ENCODE data around the gene INPP5A. TPM values are rescaled to one million over a fixed set of nuclear protein-coding genes. Genes with fewer than 3 reads are reported as not detected.

Gene INPP5A
- total RNA-seq, 2 donors from 2014 or later: 20.7 to 26.7 TPM

DNA sequence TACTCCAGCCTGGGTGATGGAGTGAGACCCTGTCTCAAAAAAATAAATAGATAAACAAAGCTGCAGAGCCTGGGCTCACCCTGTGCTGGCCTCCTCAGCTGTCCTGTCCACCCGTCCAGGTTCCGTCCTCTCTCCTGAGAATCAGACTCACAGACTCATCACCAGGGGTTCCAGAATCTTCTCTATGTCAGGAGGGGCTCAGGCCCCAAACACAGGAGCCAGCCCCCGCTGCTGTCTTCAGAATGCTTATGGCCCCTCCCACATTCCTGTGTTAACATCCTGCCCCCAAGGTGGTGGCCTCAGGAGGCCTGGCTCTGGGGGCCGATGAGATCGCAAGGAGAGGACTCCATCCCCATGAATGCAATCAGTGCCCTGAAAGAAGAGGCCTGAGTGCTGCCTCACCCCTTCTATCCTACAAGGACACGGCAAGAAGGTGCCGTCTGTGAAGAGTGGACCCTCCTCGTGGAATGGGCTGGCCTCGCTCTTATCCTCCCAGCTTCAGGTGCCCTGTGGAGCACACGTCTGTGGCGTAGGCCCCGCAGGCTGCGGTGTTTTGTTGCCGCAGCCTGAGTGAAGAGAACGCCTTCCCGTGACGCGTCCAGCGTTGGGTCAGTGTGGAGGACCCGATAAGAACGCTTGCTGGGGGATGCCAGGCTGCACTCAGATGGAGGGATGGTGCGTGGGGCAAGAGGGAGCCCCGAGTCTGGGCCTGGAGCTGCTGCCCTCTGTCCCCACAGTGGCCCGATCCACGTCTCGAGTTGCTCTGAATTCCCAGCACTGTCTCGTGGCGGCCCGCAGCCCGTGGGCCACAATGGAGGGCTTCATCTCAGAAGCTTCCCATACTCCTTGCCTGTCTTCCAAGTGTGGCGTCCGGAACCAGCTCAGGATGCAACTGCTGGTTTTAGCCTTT is 77.1 kb downstream of the INPP5A start:
- H3K9me3 Mint-ChIP-seq: peaks cover 15% of the 10 kb centered on the region
- no peak overlapping the region for H3K9ac ChIP-seq (ENCODE audit: extremely low read depth, low read length, poor library complexity, severe bottlenecking)
- H3K36me3 ChIP-seq (ENCODE audit: control insufficient read depth, insufficient read depth, low read length): no peaks in the 10 kb centered on the region
- DNase-seq: no peak
- peaks cover 12% of the 10 kb centered on the region for H3K27me3 Mint-ChIP-seq (ENCODE audit: insufficient read depth)
- no peaks in the 10 kb centered on the region for H3K27me3 ChIP-seq (ENCODE audit: control insufficient read depth, insufficient read depth, low read length, poor library complexity, severe bottlenecking)
- 95 to 98% methylated on average over 19 to 32 of the region's 32 CpGs for WGBS, 2 experiments (ENCODE audit: insufficient coverage in 1 of 2, insufficient read length in 1 of 2)
- H3K4me1 Mint-ChIP-seq: peaks cover 2% of the 10 kb centered on the region
- H3K36me3 Mint-ChIP-seq (ENCODE audit: low read depth): peaks cover 28% of the 10 kb centered on the region
- no peak overlapping the region for H3K4me3 Mint-ChIP-seq
- H3K27ac ChIP-seq (ENCODE audit: low read depth, low read length): no peak overlapping the region
- no peak overlapping the region for H3K4me3 ChIP-seq (ENCODE audit: low read length)
- TF ChIP-seq, protein P1, sequence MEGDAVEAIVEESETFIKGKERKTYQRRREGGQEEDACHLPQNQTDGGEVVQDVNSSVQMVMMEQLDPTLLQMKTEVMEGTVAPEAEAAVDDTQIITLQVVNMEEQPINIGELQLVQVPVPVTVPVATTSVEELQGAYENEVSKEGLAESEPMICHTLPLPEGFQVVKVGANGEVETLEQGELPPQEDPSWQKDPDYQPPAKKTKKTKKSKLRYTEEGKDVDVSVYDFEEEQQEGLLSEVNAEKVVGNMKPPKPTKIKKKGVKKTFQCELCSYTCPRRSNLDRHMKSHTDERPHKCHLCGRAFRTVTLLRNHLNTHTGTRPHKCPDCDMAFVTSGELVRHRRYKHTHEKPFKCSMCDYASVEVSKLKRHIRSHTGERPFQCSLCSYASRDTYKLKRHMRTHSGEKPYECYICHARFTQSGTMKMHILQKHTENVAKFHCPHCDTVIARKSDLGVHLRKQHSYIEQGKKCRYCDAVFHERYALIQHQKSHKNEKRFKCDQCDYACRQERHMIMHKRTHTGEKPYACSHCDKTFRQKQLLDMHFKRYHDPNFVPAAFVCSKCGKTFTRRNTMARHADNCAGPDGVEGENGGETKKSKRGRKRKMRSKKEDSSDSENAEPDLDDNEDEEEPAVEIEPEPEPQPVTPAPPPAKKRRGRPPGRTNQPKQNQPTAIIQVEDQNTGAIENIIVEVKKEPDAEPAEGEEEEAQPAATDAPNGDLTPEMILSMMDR (conservative IDR thresholded peaks at IDR 0.05): no peak
- no peak overlapping the region for H3K27ac Mint-ChIP-seq
- no peaks in the 10 kb centered on the region for H3K4me1 ChIP-seq (ENCODE audit: control insufficient read depth, insufficient read depth, low read length)
- peaks cover 16% of the 10 kb centered on the region for H3K9me3 ChIP-seq (ENCODE audit: control insufficient read depth, low read length)

DNA sequence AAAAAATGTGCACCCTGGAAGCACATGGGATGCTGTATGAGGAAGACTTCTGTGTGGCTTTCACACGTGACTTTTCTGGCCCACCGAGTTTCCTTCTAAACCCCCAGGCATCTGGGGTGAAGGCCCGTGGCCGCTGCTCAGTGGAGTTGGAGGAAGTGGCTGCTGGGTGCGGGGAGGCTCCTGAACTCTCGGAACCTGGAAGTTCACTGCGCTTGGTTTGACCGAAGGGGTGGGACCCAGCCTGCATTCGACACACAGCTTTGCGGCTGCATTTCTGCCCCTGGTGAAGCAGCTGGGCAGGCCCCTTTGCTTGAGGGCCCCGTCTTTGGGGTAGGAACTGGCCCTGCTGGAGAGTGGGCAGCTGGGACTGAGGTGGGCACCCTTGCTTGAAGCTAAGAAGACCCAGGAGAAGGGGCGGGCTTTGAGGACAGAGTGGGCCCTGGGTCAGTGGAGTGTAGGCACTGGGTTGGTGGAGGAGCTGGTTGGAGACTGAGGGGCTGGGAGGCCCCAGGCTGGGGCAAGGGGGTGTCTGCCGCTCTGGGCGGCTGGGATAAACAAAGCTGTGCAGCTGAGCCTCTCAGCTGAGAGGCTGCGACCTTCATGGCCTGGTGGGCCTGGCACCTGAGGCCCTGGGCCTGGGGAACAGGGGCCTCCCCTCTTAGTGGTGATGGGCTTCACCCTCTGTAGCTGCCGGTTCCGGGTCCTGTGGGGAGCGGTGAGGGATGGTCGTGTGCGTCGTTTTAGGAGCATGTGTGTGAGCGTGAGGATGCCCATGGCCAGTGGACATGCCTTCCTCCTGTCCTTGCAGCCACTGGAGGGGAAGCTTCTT is 78.0 kb downstream of the INPP5A start:
- Histone ChIP-seq H3K36me3 (ENCODE audit: control insufficient read depth, insufficient read depth, low read length) (no peaks in the 10 kb centered on the region), H3K9me3 (ENCODE audit: control insufficient read depth, low read length) (peaks cover 22% of the 10 kb centered on the region), H3K27me3 (ENCODE audit: control insufficient read depth, insufficient read depth, low read length, poor library complexity, severe bottlenecking) (no peaks in the 10 kb centered on the region), H3K9ac (ENCODE audit: extremely low read depth, low read length, poor library complexity, severe bottlenecking) (no peak overlapping the region), H3K4me3 (ENCODE audit: low read length) (no peak overlapping the region), H3K4me1 (ENCODE audit: control insufficient read depth, insufficient read depth, low read length) (no peaks in the 10 kb centered on the region), H3K27ac (ENCODE audit: low read depth, low read length) (no peak overlapping the region)
- 93 to 95% methylated on average over 18 to 22 of the region's 22 CpGs for WGBS, 2 experiments (ENCODE audit: insufficient coverage in 1 of 2, insufficient read length in 1 of 2)
- Mint-ChIP-seq H3K4me3 (no peak overlapping the region), H3K27ac (no peak overlapping the region), H3K36me3 (ENCODE audit: low read depth) (peaks cover 32% of the 10 kb centered on the region), H3K27me3 (ENCODE audit: insufficient read depth) (peaks cover 15% of the 10 kb centered on the region), H3K4me1 (peaks cover 2% of the 10 kb centered on the region), H3K9me3 (peaks cover 23% of the 10 kb centered on the region)
- DNase-seq: no peak
- TF ChIP-seq, protein P1 (conservative IDR thresholded peaks at IDR 0.05): no peak

DNA sequence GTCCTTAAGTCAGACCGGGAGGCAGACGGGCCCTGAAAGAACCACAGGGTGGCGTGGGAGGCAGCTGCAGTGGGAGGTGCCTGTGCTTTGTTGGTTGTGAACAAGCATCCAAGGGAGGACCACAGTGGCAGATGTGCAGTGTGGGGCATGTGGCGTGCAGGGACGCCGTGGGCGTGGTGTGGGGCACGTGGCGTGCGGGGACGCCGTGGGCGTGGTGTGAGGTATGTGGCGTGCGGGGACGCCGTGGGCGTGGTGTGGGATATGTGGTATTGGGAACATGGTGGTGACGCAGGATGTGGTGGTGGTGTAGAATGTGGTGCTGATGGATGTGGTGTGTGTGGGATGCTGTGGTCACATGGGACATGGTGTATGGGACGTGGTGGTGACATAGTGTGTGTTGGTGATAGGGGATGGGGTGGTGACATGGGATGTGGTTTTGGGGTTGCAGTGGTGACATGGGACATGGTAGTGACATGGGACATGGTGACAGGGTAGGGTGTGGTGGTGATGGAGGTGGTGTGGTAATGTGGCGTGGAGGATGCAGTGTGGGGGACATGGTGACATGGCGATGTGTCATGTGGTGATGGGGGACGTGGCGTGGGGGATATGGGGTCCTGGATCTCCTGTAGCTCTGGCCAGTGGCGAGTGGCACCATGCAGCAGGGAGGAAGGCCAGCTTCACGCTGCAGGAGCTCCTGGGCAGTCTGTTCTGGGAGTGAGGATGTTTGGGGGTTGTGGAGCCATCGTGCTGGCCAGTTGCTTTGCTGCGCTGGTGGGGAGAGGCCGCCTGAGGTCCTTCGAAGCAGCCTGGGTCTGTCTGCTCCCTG is 78.8 kb downstream of the INPP5A start:
- TF ChIP-seq, protein P1 (conservative IDR thresholded peaks at IDR 0.05): no peak
- DNase-seq: no peak
- whole genome bisulfite sequencing, 2 experiments (ENCODE audit: insufficient coverage in 1 of 2, insufficient read length in 1 of 2): 94 to 95% methylated on average over 11 to 30 of the region's 30 CpGs
- Mint-ChIP-seq H3K9me3 (peaks cover 32% of the 10 kb centered on the region), H3K36me3 (ENCODE audit: low read depth) (peaks cover 34% of the 10 kb centered on the region), H3K4me1 (peaks cover 2% of the 10 kb centered on the region), H3K4me3 (no peak overlapping the region), H3K27ac (no peak overlapping the region), H3K27me3 (ENCODE audit: insufficient read depth) (peaks cover 16% of the 10 kb centered on the region)
- Histone ChIP-seq H3K9ac (ENCODE audit: extremely low read depth, low read length, poor library complexity, severe bottlenecking) (no peak overlapping the region), H3K4me3 (ENCODE audit: low read length) (no peak overlapping the region), H3K9me3 (ENCODE audit: control insufficient read depth, low read length) (peaks cover 31% of the 10 kb centered on the region), H3K27ac (ENCODE audit: low read depth, low read length) (no peak overlapping the region), H3K4me1 (ENCODE audit: control insufficient read depth, insufficient read depth, low read length) (no peaks in the 10 kb centered on the region), H3K36me3 (ENCODE audit: control insufficient read depth, insufficient read depth, low read length) (no peaks in the 10 kb centered on the region), H3K27me3 (ENCODE audit: control insufficient read depth, insufficient read depth, low read length, poor library complexity, severe bottlenecking) (no peaks in the 10 kb centered on the region)
